ENCODE measurements around the gene CYP26B1. TPM values are rescaled to one million over a fixed set of nuclear protein-coding genes. Genes with fewer than 3 reads are reported as not detected.

Gene CYP26B1
- 1 to 10 TPM in 1 of 2 donors, under 1 TPM in 1; 0.52 to 4.9 TPM for total RNA-seq

GRCh38 chr2:72147303-72147971 is at the start of gene CYP26B1:
Gene CYP26B1, minus strand, starts transcription at chr2:72147862. Its CDS starts 28 bp downstream, at chr2:72147834.
- H3K4me1 ChIP-seq = peaks cover 61% of the 10 kb centered on the region
- no peak within 1 kb of the TSS for H3K27ac ChIP-seq
- peaks cover 0 to 8% (median 0%) of the 10 kb centered on the region in 3 donors for H3K9me3 ChIP-seq
- H3K27me3 ChIP-seq = peaks cover 0 to 51% of the 10 kb centered on the region in 2 donors
- TF ChIP-seq CTCF (IDR thresholded peaks at IDR 0.05) (no peak), POLR2A (IDR thresholded peaks at IDR 0.05) (no peak)
- H3K4me3 ChIP-seq = no peak within 1 kb of the TSS
- ATAC-seq = no peak
- intact Hi-C loops (cut with DNase I) = no loop called here
- WGBS, 2 donors = 2 to 3% methylated on average over 18 to 37 of the region's 69 CpGs
- no peaks in the 10 kb centered on the region for H3K36me3 ChIP-seq (replicated peaks in 1 of 2; ENCODE audit: insufficient read depth in 1 of 2, low read depth in 2 of 2)
- DNase-seq = peak; percentile 2 to 29 (median 16)

DNA sequence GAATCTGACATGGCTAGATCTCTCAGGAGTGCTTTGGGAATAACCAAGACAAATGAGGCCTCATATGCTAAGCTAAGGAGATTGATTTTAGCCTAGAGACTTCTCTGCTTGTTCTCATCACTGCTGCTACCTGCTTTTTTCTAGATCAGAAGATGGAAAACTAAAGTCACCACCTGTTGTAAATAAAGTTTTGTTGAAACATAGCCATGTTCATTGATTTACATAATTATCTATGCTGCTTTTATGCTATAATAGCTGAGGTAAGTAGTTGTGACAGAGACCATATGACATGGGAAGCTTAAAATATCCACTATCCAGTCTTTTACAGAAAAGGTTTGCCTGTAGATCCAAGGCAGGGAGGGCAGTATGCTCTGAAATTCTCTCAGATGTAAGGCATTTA is 46.1 kb upstream of the CYP26B1 start:
- Histone ChIP-seq H3K27me3 (no peaks in the 10 kb centered on the region), H3K9me3 (no peaks in the 10 kb centered on the region)

DNA sequence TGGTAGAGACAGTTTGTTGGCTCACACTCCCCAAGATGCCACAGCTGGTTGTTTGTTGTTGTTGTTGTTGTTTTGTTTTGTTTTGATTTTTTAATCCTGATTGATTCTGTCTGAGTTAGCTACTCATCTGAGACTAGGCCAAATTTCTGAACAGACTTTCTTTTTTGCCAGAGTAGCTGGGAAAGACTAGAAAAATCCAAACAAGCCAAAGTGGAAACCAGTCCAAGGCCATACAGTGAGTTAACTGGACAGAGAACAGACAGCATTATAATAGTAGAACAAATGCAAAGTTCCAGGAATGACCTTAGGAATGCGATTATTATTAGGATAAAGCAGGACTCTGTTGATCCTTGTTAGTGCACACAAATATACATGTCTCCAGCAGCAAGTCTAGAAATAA is 43.8 kb upstream of the CYP26B1 start:
- WGBS, 2 donors = 74 to 76% methylated on average over 1 of the region's 1 CpG

More for the DNA sequence above, 46.1 kb upstream of the CYP26B1 start:
- ATAC-seq = no peak
- no peak overlapping the region for H3K27ac ChIP-seq
- intact Hi-C loops (cut with DNase I) = no loop called here
- no peaks in the 10 kb centered on the region for H3K36me3 ChIP-seq (replicated peaks in 1 of 2; ENCODE audit: insufficient read depth in 1 of 2, low read depth in 2 of 2)
- no peak for DNase-seq
- TF ChIP-seq CTCF (IDR thresholded peaks at IDR 0.05) = no peak
- no peak for TF ChIP-seq POLR2A (IDR thresholded peaks at IDR 0.05)
- H3K4me3 ChIP-seq = no peak overlapping the region
- no peaks in the 10 kb centered on the region for H3K4me1 ChIP-seq

DNA sequence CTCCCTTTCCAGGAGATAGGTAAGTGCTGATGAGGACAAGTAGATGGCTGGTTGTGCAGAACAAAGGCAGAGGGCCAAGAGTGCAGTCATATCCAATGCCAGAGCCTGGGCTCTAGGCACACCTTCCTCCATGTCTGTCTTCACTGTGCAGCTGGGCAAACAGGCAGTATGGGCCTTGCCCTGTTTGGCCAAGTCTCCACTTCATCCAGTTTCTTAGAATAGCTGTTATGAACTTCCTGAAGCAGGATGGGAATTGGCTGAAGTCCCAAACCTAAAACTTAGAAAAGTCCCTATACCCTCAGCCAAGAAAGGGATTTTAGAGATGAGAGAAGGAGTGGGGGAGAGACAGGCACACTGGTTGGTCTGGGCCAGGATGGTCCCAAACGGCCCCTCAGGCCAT is 37.5 kb upstream of the CYP26B1 start:
- Histone ChIP-seq H3K4me3 (no peak overlapping the region), H3K36me3 (replicated peaks in 1 of 2; ENCODE audit: insufficient read depth in 1 of 2, low read depth in 2 of 2) (no peaks in the 10 kb centered on the region), H3K27ac (no peak overlapping the region), H3K9me3 (no peaks in the 10 kb centered on the region), H3K27me3 (no peaks in the 10 kb centered on the region), H3K4me1 (no peaks in the 10 kb centered on the region)
- ATAC-seq (no peak), DNase-seq (no peak)
- TF ChIP-seq CTCF (IDR thresholded peaks at IDR 0.05) (no peak), POLR2A (IDR thresholded peaks at IDR 0.05) (no peak)
- intact Hi-C loops (cut with DNase I) = no loop called here
- 89 to 91% methylated on average over 1 of the region's 1 CpG for WGBS, 2 donors

More for the DNA sequence above, 43.8 kb upstream of the CYP26B1 start:
- intact Hi-C loops (cut with DNase I) = no loop called here
- H3K27me3 ChIP-seq = no peaks in the 10 kb centered on the region
- no peak overlapping the region for H3K27ac ChIP-seq
- no peak overlapping the region for H3K4me3 ChIP-seq
- H3K36me3 ChIP-seq (replicated peaks in 1 of 2; ENCODE audit: insufficient read depth in 1 of 2, low read depth in 2 of 2) = no peaks in the 10 kb centered on the region
- no peaks in the 10 kb centered on the region for H3K9me3 ChIP-seq
- H3K4me1 ChIP-seq = no peaks in the 10 kb centered on the region
- no peak for TF ChIP-seq POLR2A (IDR thresholded peaks at IDR 0.05)
- no peak for TF ChIP-seq CTCF (IDR thresholded peaks at IDR 0.05)
- DNase-seq = no peak
- no peak for ATAC-seq

- no peaks in the 10 kb centered on the region for H3K4me1 ChIP-seq
- H3K27me3 ChIP-seq = no peaks in the 10 kb centered on the region
- TF ChIP-seq CTCF (IDR thresholded peaks at IDR 0.05) = no peak
- TF ChIP-seq POLR2A (IDR thresholded peaks at IDR 0.05) = no peak
- H3K27ac ChIP-seq = no peak overlapping the region
- 94 to 97% methylated on average over 2 of the region's 2 CpGs for WGBS, 2 donors
- intact Hi-C loops (cut with DNase I) = no loop called here
- no peaks in the 10 kb centered on the region for H3K9me3 ChIP-seq
- no peaks in the 10 kb centered on the region for H3K36me3 ChIP-seq (replicated peaks in 1 of 2; ENCODE audit: insufficient read depth in 1 of 2, low read depth in 2 of 2)
- ATAC-seq = no peak
- H3K4me3 ChIP-seq = no peak overlapping the region
- no peak for DNase-seq
Observed at GRCh38 chr2:72183466-72183865, 35.8 kb upstream of the CYP26B1 start.

Measured in body of pancreas (tissue), 4 donors.